Adipocyte (in vitro differentiated cells): ENCODE measurements around the gene CROCC.
"Not testable (repeated sequence)": the region's sequence is repeated elsewhere in the genome, so short reads cannot be mapped to it uniquely, and the experiment has no call there.

Experiments used
- DNase-seq: peaks from one replicate; pipeline ENCODE4 v3.0.0-alpha.2; 2015; ENCODE audit warnings: low read depth
- H3K27me3 ChIP-seq: replicated peaks from 2 replicates; pipeline ENCODE4 v1.7.0; 2013; ENCODE audit warnings: mild to moderate bottlenecking, low read length, moderate library complexity; ENCODE audit not compliant: control insufficient read depth, insufficient read depth
- H3K36me3 ChIP-seq: 2 replicates; pipeline ENCODE4 v1.7.0; 2013; ENCODE audit warnings: low read length, mild to moderate bottlenecking, moderate library complexity; ENCODE audit not compliant: control insufficient read depth, insufficient read depth, severe bottlenecking
- H3K4me1 ChIP-seq: 2 replicates; pipeline ENCODE4 v1.7.0; 2013; ENCODE audit warnings: mild to moderate bottlenecking, low read length, moderate library complexity; ENCODE audit not compliant: control insufficient read depth, insufficient read depth
- H3K4me3 ChIP-seq: 2 replicates; pipeline ENCODE4 v1.7.0; 2013; ENCODE audit warnings: mild to moderate bottlenecking, low read length, moderate library complexity
- H3K9ac ChIP-seq: 2 replicates; pipeline ENCODE4 v1.7.0; 2013; ENCODE audit warnings: mild to moderate bottlenecking, low read length, moderate library complexity
- H3K9me3 ChIP-seq: 2 replicates; pipeline ENCODE4 v1.7.0; 2013; ENCODE audit warnings: mild to moderate bottlenecking, low read length, moderate library complexity; ENCODE audit not compliant: control insufficient read depth

CROCC gene

DNA sequence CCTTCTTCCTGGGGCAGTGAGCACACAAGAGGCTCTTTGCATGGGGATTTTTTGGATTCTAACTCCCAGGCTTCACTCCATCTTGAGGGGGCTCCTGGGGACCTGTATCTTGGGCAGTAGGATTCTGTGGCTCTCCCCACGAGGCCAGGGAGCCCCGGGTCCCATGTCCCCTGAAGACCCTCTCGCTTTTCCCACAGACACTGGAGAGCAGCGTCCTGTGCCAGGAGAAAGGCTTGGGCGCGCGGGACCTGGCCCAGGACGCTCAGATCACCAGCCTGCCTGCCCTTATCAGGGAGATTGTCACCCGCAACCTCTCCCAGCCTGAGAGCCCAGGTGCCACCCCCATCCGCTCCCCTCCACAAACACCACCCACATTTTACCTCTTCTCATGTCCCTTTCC lies 735 bp downstream of the CROCC start:
- Histone ChIP-seq H3K36me3 (no peaks in the 10 kb centered on the region), H3K4me1 (no peaks in the 10 kb centered on the region), H3K4me3 (no peak overlapping the region), H3K9me3 (no peaks in the 10 kb centered on the region), H3K9ac (no peak overlapping the region), H3K27me3 (no peaks in the 10 kb centered on the region)
- DNase-seq: no peak

- Histone ChIP-seq H3K9me3 (no peaks in the 10 kb centered on the region), H3K27me3 (no peaks in the 10 kb centered on the region), H3K9ac (no peak overlapping the region), H3K36me3 (no peaks in the 10 kb centered on the region), H3K4me3 (no peak overlapping the region), H3K4me1 (no peaks in the 10 kb centered on the region)
- no peak for DNase-seq
Measured at GRCh38 chr1:16922885-16923431, 1.2 kb downstream of the CROCC start.

DNA sequence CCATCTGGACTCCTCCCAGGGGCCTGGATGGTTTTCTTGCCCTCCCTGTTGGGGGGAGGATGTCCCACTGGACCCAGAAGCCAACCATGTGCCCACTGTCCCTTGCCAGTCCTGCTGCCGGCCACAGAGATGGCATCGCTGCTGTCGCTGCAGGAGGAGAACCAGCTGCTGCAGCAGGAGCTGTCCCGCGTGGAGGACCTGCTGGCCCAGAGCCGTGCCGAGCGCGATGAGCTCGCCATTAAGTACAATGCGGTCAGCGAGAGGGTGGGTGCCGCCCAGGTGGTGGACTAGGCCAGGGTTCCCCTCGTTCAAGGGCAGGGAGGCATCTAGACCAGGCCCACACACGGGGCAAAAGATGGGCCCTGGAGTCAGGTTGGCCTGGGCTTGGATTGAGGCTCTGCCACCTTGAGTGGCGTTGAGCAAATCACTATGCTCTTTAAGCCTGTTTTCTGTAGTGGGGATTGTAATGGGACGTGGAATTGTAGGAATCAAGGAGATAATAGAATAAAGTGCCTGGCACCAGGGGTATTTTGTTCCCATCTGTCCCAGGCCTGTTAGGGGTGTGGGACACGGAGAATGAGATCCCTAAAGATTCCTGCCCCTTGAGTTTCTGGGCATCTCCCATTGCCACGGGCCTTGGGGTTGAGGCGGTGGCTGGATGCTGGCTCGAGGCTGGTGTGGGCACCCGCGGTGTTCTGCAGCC lies 2.6 kb downstream of the CROCC start:
- Histone ChIP-seq H3K9ac (no peak overlapping the region), H3K9me3 (no peaks in the 10 kb centered on the region), H3K4me1 (no peaks in the 10 kb centered on the region), H3K4me3 (no peak overlapping the region), H3K36me3 (no peaks in the 10 kb centered on the region), H3K27me3 (no peaks in the 10 kb centered on the region)
- DNase-seq: no peak

DNA sequence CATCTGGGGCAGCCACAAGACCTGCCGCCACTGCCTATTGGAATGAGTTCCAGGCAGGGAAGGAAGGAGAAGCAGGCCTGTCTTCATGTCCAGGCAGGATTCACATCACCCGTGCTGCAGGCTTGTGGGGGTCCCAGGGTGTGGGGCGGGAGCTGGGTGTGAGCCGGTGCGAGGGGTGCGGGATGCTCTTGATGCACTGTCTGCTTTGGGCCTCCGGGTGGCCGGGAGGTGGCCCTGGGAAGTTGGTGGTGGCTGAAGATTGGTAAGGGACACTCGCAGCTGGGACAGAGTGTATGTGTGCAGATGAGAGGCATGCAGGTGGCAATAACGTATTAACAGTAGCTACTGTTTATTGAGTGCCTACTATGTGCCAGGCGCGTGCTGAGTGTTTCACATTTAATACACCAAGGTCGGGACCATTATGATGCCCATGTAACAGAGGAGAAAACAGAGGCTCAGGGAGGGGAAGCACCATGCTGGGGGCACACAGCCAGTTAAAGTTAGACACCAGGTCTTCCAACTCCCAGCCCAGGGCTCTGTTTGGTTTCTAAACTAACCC lies 3.3 kb downstream of the CROCC start:
- Histone ChIP-seq H3K9me3 (no peaks in the 10 kb centered on the region), H3K27me3 (no peaks in the 10 kb centered on the region), H3K4me1 (no peaks in the 10 kb centered on the region), H3K4me3 (no peak overlapping the region), H3K36me3 (no peaks in the 10 kb centered on the region), H3K9ac (no peak overlapping the region)
- DNase-seq: no peak

GRCh38 chr1:16925635-16926490 lies 4.1 kb downstream of the CROCC start:
- H3K27me3 ChIP-seq: no peaks in the 10 kb centered on the region
- no peaks in the 10 kb centered on the region for H3K9me3 ChIP-seq
- H3K9ac ChIP-seq: no peak overlapping the region
- H3K36me3 ChIP-seq: no peaks in the 10 kb centered on the region
- DNase-seq: no peak
- no peaks in the 10 kb centered on the region for H3K4me1 ChIP-seq
- H3K4me3 ChIP-seq: no peak overlapping the region

- no peaks in the 10 kb centered on the region for H3K9me3 ChIP-seq
- no peak for DNase-seq
- no peaks in the 10 kb centered on the region for H3K36me3 ChIP-seq
- no peaks in the 10 kb centered on the region for H3K27me3 ChIP-seq
- H3K4me1 ChIP-seq: no peaks in the 10 kb centered on the region
- H3K9ac ChIP-seq: no peak overlapping the region
- no peak overlapping the region for H3K4me3 ChIP-seq
Measured at GRCh38 chr1:16926491-16927073, 4.9 kb downstream of the CROCC start.

DNA sequence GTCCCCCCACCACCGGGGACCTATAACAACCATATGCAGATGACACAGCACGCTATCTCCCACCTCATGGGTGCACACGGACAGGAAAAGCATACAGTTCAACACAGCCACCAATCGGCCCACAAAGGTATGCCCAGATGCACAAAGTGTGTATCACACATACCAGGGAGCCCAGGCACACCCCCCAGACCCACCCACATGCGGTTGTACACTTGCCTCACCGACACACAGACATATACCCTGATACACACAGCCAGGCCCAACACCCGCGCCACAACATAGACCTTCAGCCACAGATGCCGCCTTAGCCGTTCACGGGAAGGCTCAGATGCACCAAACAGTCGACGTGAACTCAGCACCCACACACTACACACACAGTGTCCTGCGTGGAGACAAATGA lies 5.5 kb downstream of the CROCC start:
- Histone ChIP-seq H3K4me1 (no peaks in the 10 kb centered on the region), H3K36me3 (no peaks in the 10 kb centered on the region), H3K4me3 (no peak overlapping the region), H3K9ac (no peak overlapping the region), H3K27me3 (no peaks in the 10 kb centered on the region), H3K9me3 (no peaks in the 10 kb centered on the region)
- no peak for DNase-seq

GRCh38 chr1:16927711-16928485 lies 6.2 kb downstream of the CROCC start:
- Histone ChIP-seq H3K4me3 (no peak overlapping the region), H3K27me3 (no peaks in the 10 kb centered on the region), H3K9me3 (no peaks in the 10 kb centered on the region), H3K9ac (no peak overlapping the region), H3K36me3 (no peaks in the 10 kb centered on the region), H3K4me1 (no peaks in the 10 kb centered on the region)
- DNase-seq: no peak

DNA sequence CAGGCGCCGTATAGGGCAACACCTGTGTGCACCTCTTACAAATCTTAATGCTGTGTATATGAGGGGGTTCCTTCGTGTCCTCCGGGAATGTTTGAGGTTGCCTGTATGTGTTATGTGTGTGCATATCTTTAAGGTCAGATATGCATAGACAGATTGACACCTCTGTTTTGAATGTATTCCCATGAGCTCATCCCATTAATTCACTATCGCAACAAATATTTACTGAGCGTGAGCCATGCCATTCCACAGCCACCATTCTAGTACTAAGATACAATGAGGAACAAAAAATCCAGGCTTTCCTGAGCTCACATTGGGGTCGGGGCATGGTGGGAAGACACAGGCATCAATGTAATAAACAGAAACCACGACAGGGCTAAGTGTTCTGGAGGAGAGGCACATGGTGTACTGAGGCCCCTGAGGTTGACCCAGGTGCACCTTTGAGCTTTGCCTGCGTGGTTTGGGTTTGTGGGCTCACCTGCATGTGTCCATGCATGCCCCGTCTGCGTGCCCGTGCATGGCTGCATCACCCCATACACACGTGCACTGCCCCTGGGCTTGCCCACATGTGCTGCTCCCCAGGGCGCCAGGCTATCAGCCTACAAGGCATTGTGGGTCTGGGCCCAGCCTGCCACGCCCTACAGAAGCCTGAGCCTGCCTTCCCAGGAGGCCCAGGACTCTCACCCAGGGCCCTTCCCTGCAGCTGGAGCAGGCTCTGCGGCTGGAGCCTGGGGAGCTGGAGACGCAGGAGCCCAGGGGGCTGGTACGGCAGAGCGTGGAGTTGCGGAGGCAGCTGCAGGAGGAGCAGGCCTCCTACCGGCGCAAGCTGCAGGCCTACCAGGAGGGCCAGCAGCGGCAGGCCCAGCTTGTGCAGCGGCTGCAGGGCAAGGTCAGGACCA lies 7.7 kb downstream of the CROCC start:
- not testable (repeated sequence) for H3K4me3 ChIP-seq, DNase-seq, H3K9ac ChIP-seq, H3K27me3 ChIP-seq, H3K9me3 ChIP-seq, H3K4me1 ChIP-seq, H3K36me3 ChIP-seq
